CD4-positive, alpha-beta memory T cell (primary cell): ENCODE data around the gene STK10. TPM values are rescaled to one million over a fixed set of nuclear protein-coding genes. Genes with fewer than 3 reads are reported as not detected.

Experiments used
- CTCF ChIA-PET: fragments of 350-600 bp; sonication (Branson Sonifier 250); formaldehyde crosslinking; loops from one replicate; lab custom pipeline; 2021; ENCODE audit warnings: inconsistent platforms; ENCODE audit not compliant: partially characterized antibody; lab: Charles Lee
- POLR2A ChIA-PET: fragments of 350-600 bp; sonication (Branson Sonifier 250); formaldehyde crosslinking; loops from one replicate; lab custom pipeline; 2021; ENCODE audit not compliant: partially characterized antibody; lab: Charles Lee
- DNase-seq, 5 donors: peaks; one replicate each; pipeline versions ENCODE4 v3.0.0 to v3.0.0-alpha.2; 2020 to 2022; ENCODE audit warnings: mixed read lengths in 1 of 5
- H3K27ac ChIP-seq: one replicate; pipeline ENCODE4 v1.7.0; 2013; ENCODE audit warnings: low read depth, low read length
- H3K27me3 ChIP-seq: 2 replicates; pipeline ENCODE4 v1.7.0; 2013; ENCODE audit warnings: mild to moderate bottlenecking, low read length, moderate library complexity; ENCODE audit not compliant: insufficient read depth
- H3K36me3 ChIP-seq: 2 replicates; pipeline ENCODE4 v1.7.0; 2013; ENCODE audit warnings: mild to moderate bottlenecking, low read length, moderate library complexity; ENCODE audit not compliant: insufficient read depth
- H3K4me1 ChIP-seq: 2 replicates; pipeline ENCODE4 v1.7.0; 2013; ENCODE audit warnings: mild to moderate bottlenecking, low read length, moderate library complexity; ENCODE audit not compliant: insufficient read depth
- H3K4me3 ChIP-seq, 2 donors: one replicate each; pipeline ENCODE4 v1.7.0; 2013; ENCODE audit warnings: low read length in 2 of 2, mild to moderate bottlenecking in 1 of 2
- H3K9me3 ChIP-seq, 2 donors: one replicate each; pipeline ENCODE4 v1.7.0; 2013; ENCODE audit warnings: low read length in 2 of 2, control low read depth in 1 of 2; ENCODE audit not compliant: control insufficient read depth in 1 of 2
- H3K27ac Mint-ChIP-seq, 7 donors: one replicate each; pipeline ENCODE4 v1.8.0; 2020 to 2021; ENCODE audit warnings: mixed read lengths in 7 of 7, mild to moderate bottlenecking in 6 of 7, inconsistent platforms in 3 of 7, moderate library complexity in 3 of 7
- H3K27me3 Mint-ChIP-seq, 2 donors: one replicate each; pipeline ENCODE4 v1.8.0; 2020 to 2021; ENCODE audit warnings: mixed read lengths in 2 of 2
- H3K36me3 Mint-ChIP-seq, 2 donors: one replicate each; pipeline ENCODE4 v1.8.0; 2020 to 2021; ENCODE audit warnings: mixed read lengths in 2 of 2, inconsistent platforms in 1 of 2, mild to moderate bottlenecking in 1 of 2
- H3K4me1 Mint-ChIP-seq, 4 donors: one replicate each; pipeline ENCODE4 v1.8.0; 2020 to 2021; ENCODE audit warnings: mixed read lengths in 4 of 4, mild to moderate bottlenecking in 1 of 4
- H3K4me3 Mint-ChIP-seq, 8 donors: one replicate each; pipeline ENCODE4 v1.8.0; 2020 to 2021; ENCODE audit warnings: mixed read lengths in 8 of 8, mild to moderate bottlenecking in 7 of 8, moderate library complexity in 6 of 8, inconsistent platforms in 3 of 8
- H3K9me3 Mint-ChIP-seq, 8 donors: one replicate each; pipeline ENCODE4 v1.8.0; 2020 to 2021; ENCODE audit warnings: mixed read lengths in 8 of 8, mild to moderate bottlenecking in 5 of 8, inconsistent platforms in 3 of 8, moderate library complexity in 1 of 8
- intact Hi-C: fragments of 100-400 bp; cut with micrococcal nuclease; formaldehyde crosslinking; loops from one replicate; pipeline ENCODE4 v1.15.1; 2023
- polyA plus RNA-seq, 2 donors: library from polyadenylated mRNA; unstranded; fragments of 300-500 nt; fragmentation: Illumina TruSeq; gene quantifications; one replicate each; pipeline ENCODE4 v1.2.3, GENCODE V29; 2021
- total RNA-seq, 2 experiments: library from RNA; stranded (reverse); gene quantifications; one replicate each; pipeline ENCODE4 v1.2.3, GENCODE V29; 2021

Gene STK10
- total and polyA plus RNA-seq, 4 experiments from 2014 or later, result 24.6 to 314 (median 233) TPM

GRCh38 chr5:172142709-172143215, 45.3 kb downstream of the STK10 start:
- Mint-ChIP-seq H3K4me3 (peak overlapping the region in 4 of 8 donors; percentile 15 to 61 (median 34)), H3K9me3 (no peaks in the 10 kb centered on the region), H3K27ac (peak overlapping the region; percentile 58 to 94 (median 72)), H3K4me1 (peaks cover 66 to 87% (median 78%) of the 10 kb centered on the region in 4 donors), H3K36me3 (peaks cover 22 to 70% of the 10 kb centered on the region in 2 donors), H3K27me3 (no peaks in the 10 kb centered on the region)
- Histone ChIP-seq H3K27me3 (no peaks in the 10 kb centered on the region), H3K36me3 (peaks cover 12% of the 10 kb centered on the region), H3K27ac (no peak overlapping the region), H3K4me3 (no peak overlapping the region), H3K4me1 (peaks cover 86% of the 10 kb centered on the region), H3K9me3 (no peaks in the 10 kb centered on the region)
- DNase-seq, result no peak
- ChIA-PET POLR2A (interaction anchor here (0.6 to 2.0 kb wide), 5 partner anchors 10 to 43 kb away, joined by 3 to 11 read pairs (median 3); no protein-coding TSS in a partner anchor), CTCF (no interaction called here)
- intact Hi-C loops, result no loop called here

- Mint-ChIP-seq H3K4me1 (peaks cover 65 to 83% (median 75%) of the 10 kb centered on the region in 4 donors), H3K36me3 (peaks cover 25 to 65% of the 10 kb centered on the region in 2 donors)
- intact Hi-C loops, result no loop called here
These were observed 46.1 kb downstream of the STK10 start for GRCh38 chr5:172141949-172142319.

GRCh38 chr5:172140866-172141265, 47.2 kb downstream of the STK10 start:
- ChIA-PET POLR2A (interaction anchor here (0.9 to 3.1 kb wide), 4 partner anchors 25 to 45 kb away, joined by 3 to 11 read pairs (median 8); no protein-coding TSS in a partner anchor), CTCF (interaction anchor here (0.9 to 1.4 kb wide), 3 partner anchors 33 to 48 kb away, joined by 3 to 4 read pairs (median 4); partner anchors contain the start of gene STK10)
- H3K27ac Mint-ChIP-seq, result peak overlapping the region; percentile 11 to 94 (median 33)
- H3K4me1 ChIP-seq, result peaks cover 71% of the 10 kb centered on the region
- H3K27ac ChIP-seq, result no peak overlapping the region
- H3K9me3 ChIP-seq, result no peaks in the 10 kb centered on the region
- H3K27me3 Mint-ChIP-seq, result no peaks in the 10 kb centered on the region
- H3K36me3 Mint-ChIP-seq, result peaks cover 17 to 58% of the 10 kb centered on the region in 2 donors
- intact Hi-C loops, result no loop called here
- peak overlapping the region in 2 of 8 donors; percentile 6 to 27 for H3K4me3 Mint-ChIP-seq
- H3K4me3 ChIP-seq, result no peak overlapping the region
- peaks cover under 1% of the 10 kb centered on the region for H3K36me3 ChIP-seq
- no peaks in the 10 kb centered on the region for H3K9me3 Mint-ChIP-seq
- DNase-seq, result no peak
- H3K4me1 Mint-ChIP-seq, result peaks cover 60 to 77% (median 69%) of the 10 kb centered on the region in 4 donors
- H3K27me3 ChIP-seq, result no peaks in the 10 kb centered on the region

More at GRCh38 chr5:172141949-172142319, 46.1 kb downstream of the STK10 start:
- no peak overlapping the region for H3K4me3 ChIP-seq
- no peaks in the 10 kb centered on the region for H3K9me3 ChIP-seq
- H3K27me3 ChIP-seq, result no peaks in the 10 kb centered on the region
- POLR2A ChIA-PET, result interaction anchor here (0.7 to 3.1 kb wide), 5 partner anchors 9 to 80 kb away, joined by 3 to 11 read pairs (median 9); no protein-coding TSS in a partner anchor
- no peak for DNase-seq
- H3K4me1 ChIP-seq, result peaks cover 78% of the 10 kb centered on the region
- H3K36me3 ChIP-seq, result peaks cover 10% of the 10 kb centered on the region
- Mint-ChIP-seq H3K27me3 (no peaks in the 10 kb centered on the region), H3K27ac (peak overlapping the region; percentile 7 to 94 (median 53)), H3K9me3 (no peaks in the 10 kb centered on the region), H3K4me3 (peak overlapping the region in 2 of 8 donors; percentile 41 to 51)
- peak overlapping the region; percentile 1 for H3K27ac ChIP-seq
- CTCF ChIA-PET, result interaction anchor here (1.4 kb wide), 1 partner anchor 44 kb away, joined by 4 read pairs; no protein-coding TSS in a partner anchor

- no peaks in the 10 kb centered on the region for H3K36me3 ChIP-seq
- Mint-ChIP-seq H3K36me3 (peaks cover 17 to 58% of the 10 kb centered on the region in 2 donors), H3K27ac (peak overlapping the region in 6 of 7 donors; percentile 6 to 94 (median 58)), H3K27me3 (no peaks in the 10 kb centered on the region), H3K9me3 (no peaks in the 10 kb centered on the region), H3K4me1 (peaks cover 60 to 77% (median 69%) of the 10 kb centered on the region in 4 donors), H3K4me3 (peak overlapping the region in 3 of 8 donors; percentile 31 to 44 (median 32))
- peaks cover 71% of the 10 kb centered on the region for H3K4me1 ChIP-seq
- H3K4me3 ChIP-seq, result no peak overlapping the region
- DNase-seq, result no peak
- no peak overlapping the region for H3K27ac ChIP-seq
- intact Hi-C loops, result no loop called here
- no peaks in the 10 kb centered on the region for H3K9me3 ChIP-seq
- ChIA-PET CTCF (interaction anchor here (1.5 kb wide), 1 partner anchor 48 kb away, joined by 4 read pairs; the partner anchor contains the start of gene STK10), POLR2A (interaction anchor here (0.6 to 3.1 kb wide), 3 partner anchors 9 to 34 kb away, joined by 3 to 11 read pairs (median 8); no protein-coding TSS in a partner anchor)
- no peaks in the 10 kb centered on the region for H3K27me3 ChIP-seq
These were observed 47.9 kb downstream of the STK10 start for GRCh38 chr5:172140120-172140519.

GRCh38 chr5:172137046-172137445, 51.0 kb downstream of the STK10 start:
- ChIA-PET POLR2A (no interaction called here), CTCF (no interaction called here)
- Mint-ChIP-seq H3K4me3 (peak overlapping the region in 1 of 8 donors; percentile 1), H3K9me3 (no peaks in the 10 kb centered on the region), H3K27me3 (no peaks in the 10 kb centered on the region), H3K4me1 (peaks cover 56 to 75% (median 66%) of the 10 kb centered on the region in 4 donors), H3K36me3 (peaks cover 24 to 57% of the 10 kb centered on the region in 2 donors), H3K27ac (peak overlapping the region in 2 of 7 donors; percentile 35 to 57)
- no peak overlapping the region for H3K27ac ChIP-seq
- intact Hi-C loops, result no loop called here
- no peaks in the 10 kb centered on the region for H3K9me3 ChIP-seq
- no peak overlapping the region for H3K4me3 ChIP-seq
- H3K36me3 ChIP-seq, result peaks cover 11% of the 10 kb centered on the region
- peaks cover 68% of the 10 kb centered on the region for H3K4me1 ChIP-seq
- H3K27me3 ChIP-seq, result no peaks in the 10 kb centered on the region
- no peak for DNase-seq

GRCh38 chr5:172133359-172134029, 54.5 kb downstream of the STK10 start:
- no peaks in the 10 kb centered on the region for H3K27me3 ChIP-seq
- H3K9me3 ChIP-seq, result no peaks in the 10 kb centered on the region
- H3K4me3 ChIP-seq, result peak overlapping the region; percentile 2 to 10
- peaks cover 64% of the 10 kb centered on the region for H3K4me1 ChIP-seq
- intact Hi-C loops, result loop anchor here (1.0 kb wide), 1 partner anchor 20 kb away; no protein-coding TSS in a partner anchor
- Mint-ChIP-seq H3K4me3 (peak overlapping the region; percentile 33 to 73 (median 58)), H3K27ac (peak overlapping the region; percentile 50 to 94 (median 86)), H3K9me3 (no peaks in the 10 kb centered on the region), H3K4me1 (peaks cover 47 to 76% (median 61%) of the 10 kb centered on the region in 4 donors), H3K27me3 (no peaks in the 10 kb centered on the region), H3K36me3 (peaks cover 31 to 57% of the 10 kb centered on the region in 2 donors)
- H3K27ac ChIP-seq, result peak overlapping the region; percentile 14
- POLR2A ChIA-PET, result interaction anchor here (0.6 to 5.2 kb wide), 12 partner anchors 9 to 127 kb away, joined by 3 to 37 read pairs (median 4); partner anchors contain the start of genes FBXW11 and STK10
- CTCF ChIA-PET, result interaction anchor here (0.7 to 3.9 kb wide), 10 partner anchors 10 to 222 kb away, joined by 3 to 34 read pairs (median 4); partner anchors contain the start of gene STK10
- DNase-seq, result peak in 4 of 5 donors; percentile 12 to 66 (median 18)
- H3K36me3 ChIP-seq, result peaks cover 18% of the 10 kb centered on the region
